ENCODE data around the gene SLC17A1. TPM values are rescaled to one million over a fixed set of nuclear protein-coding genes. Genes with fewer than 3 reads are reported as not detected.

SLC17A1 gene
- total and polyA plus RNA-seq, 10 of the 15 experiments (the other 5 are each of a cell fraction or from before 2014, with no cell fraction given) = not detected

DNA sequence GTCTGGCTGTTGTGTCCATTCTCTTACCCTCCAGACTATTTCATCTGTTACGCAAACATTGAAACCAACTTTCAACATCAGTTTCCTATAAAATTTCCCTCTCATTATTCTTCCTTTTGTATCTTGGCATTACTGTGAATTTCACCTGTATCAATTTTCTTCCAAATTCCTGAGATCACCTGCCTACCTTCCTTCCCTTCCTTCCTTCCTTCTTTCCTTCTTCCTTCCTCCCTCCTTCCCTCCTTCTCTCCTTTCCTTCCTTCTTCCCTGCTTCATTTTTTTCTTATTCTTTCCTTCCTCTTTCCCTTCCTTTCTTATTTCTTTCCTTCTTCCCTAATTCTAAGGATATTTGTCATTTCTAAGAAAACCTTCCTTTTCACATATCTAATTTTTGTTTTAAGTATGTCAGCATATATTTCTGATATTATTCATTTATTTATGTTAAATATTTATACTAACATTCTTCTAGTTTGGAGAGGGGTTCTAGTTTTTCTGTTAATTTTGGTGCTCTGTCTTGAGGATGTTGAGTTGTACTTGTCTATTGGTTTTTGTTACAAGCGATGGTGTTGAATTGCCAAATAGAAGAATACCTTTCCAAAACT, 47.0 kb upstream of the SLC17A1 start:
- no TSS peak for BruUV-seq (replicated peaks)
- POLR2A ChIA-PET = no interaction called here
- no peak overlapping the region for H3K9ac ChIP-seq (ENCODE audit: control insufficient read depth, insufficient read depth, low read length)
- H3K27ac ChIP-seq (ENCODE audit: control insufficient read depth, insufficient read depth) = no peak overlapping the region
- WGBS (ENCODE audit: insufficient coverage, insufficient replicate concordance, low lambda C conversion rate, missing lambda C conversion rate) = 75% methylated on average over 2 of the region's 2 CpGs
- SMC1A ChIA-PET (ENCODE audit: uncharacterized antibody, unreplicated experiment) = no interaction called here
- intact Hi-C loops (cut with micrococcal nuclease; ENCODE audit: unreplicated experiment) (no loop called here), in situ Hi-C loops (cut with MboI) (no loop called here)
- TF ChIP-seq PML (IDR thresholded peaks at IDR 0.05; ENCODE audit: low read length) (no peak), ZNF622 (IDR thresholded peaks at IDR 0.05) (no peak), POLR2A (IDR thresholded peaks at IDR 0.05; ENCODE audit: low read depth, low read length) (no peak), MXI1 (IDR thresholded peaks at IDR 0.05; ENCODE audit: low read depth, low read length) (no peak), KLF5 (IDR thresholded peaks at IDR 0.05; ENCODE audit: partially characterized antibody) (no peak), ETV6 (conservative IDR thresholded peaks at IDR 0.05 in 1 of 2, IDR thresholded peaks at IDR 0.05 in 1 of 2; ENCODE audit: borderline replicate concordance in 1 of 2, low read depth in 1 of 2) (no peak), STAT3 (IDR thresholded peaks at IDR 0.05; ENCODE audit: low read depth, low read length) (no peak), ZNF384 (IDR thresholded peaks at IDR 0.05; ENCODE audit: borderline replicate concordance, low read depth, low read length) (no peak), SUZ12 (IDR thresholded peaks at IDR 0.05; ENCODE audit: unreplicated experiment) (no peak), SIN3A (IDR thresholded peaks at IDR 0.05; ENCODE audit: low read depth, low read length) (no peak), SREBF2 (IDR thresholded peaks at IDR 0.05; ENCODE audit: low read length) (no peak), MEF2A (IDR thresholded peaks at IDR 0.05; ENCODE audit: insufficient read depth, low read depth, low read length) (no peak), NR2F1 (conservative IDR thresholded peaks at IDR 0.05) (no peak)
- TF ChIP-seq, protein P1, sequence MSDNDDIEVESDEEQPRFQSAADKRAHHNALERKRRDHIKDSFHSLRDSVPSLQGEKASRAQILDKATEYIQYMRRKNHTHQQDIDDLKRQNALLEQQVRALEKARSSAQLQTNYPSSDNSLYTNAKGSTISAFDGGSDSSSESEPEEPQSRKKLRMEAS (IDR thresholded peaks at IDR 0.05; ENCODE audit: low read depth, low read length) = no peak
- TF ChIP-seq, protein P2, sequence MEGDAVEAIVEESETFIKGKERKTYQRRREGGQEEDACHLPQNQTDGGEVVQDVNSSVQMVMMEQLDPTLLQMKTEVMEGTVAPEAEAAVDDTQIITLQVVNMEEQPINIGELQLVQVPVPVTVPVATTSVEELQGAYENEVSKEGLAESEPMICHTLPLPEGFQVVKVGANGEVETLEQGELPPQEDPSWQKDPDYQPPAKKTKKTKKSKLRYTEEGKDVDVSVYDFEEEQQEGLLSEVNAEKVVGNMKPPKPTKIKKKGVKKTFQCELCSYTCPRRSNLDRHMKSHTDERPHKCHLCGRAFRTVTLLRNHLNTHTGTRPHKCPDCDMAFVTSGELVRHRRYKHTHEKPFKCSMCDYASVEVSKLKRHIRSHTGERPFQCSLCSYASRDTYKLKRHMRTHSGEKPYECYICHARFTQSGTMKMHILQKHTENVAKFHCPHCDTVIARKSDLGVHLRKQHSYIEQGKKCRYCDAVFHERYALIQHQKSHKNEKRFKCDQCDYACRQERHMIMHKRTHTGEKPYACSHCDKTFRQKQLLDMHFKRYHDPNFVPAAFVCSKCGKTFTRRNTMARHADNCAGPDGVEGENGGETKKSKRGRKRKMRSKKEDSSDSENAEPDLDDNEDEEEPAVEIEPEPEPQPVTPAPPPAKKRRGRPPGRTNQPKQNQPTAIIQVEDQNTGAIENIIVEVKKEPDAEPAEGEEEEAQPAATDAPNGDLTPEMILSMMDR (IDR thresholded peaks at IDR 0.05 in 2 of 3, conservative IDR thresholded peaks at IDR 0.05 in 1 of 3; ENCODE audit: control insufficient read depth in 2 of 3, extremely low read depth in 1 of 3, insufficient read depth in 1 of 3, low read depth in 3 of 3, low read length in 3 of 3) = no peak
- TF ChIP-seq, protein P3, sequence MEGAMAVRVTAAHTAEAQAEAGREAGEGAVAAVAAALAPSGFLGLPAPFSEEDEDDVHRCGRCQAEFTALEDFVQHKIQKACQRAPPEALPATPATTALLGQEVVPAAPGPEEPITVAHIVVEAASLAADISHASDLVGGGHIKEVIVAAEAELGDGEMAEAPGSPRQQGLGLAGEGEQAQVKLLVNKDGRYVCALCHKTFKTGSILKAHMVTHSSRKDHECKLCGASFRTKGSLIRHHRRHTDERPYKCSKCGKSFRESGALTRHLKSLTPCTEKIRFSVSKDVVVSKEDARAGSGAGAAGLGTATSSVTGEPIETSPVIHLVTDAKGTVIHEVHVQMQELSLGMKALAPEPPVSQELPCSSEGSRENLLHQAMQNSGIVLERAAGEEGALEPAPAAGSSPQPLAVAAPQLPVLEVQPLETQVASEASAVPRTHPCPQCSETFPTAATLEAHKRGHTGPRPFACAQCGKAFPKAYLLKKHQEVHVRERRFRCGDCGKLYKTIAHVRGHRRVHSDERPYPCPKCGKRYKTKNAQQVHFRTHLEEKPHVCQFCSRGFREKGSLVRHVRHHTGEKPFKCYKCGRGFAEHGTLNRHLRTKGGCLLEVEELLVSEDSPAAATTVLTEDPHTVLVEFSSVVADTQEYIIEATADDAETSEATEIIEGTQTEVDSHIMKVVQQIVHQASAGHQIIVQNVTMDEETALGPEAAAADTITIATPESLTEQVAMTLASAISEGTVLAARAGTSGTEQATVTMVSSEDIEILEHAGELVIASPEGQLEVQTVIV (IDR thresholded peaks at IDR 0.05; ENCODE audit: borderline replicate concordance, partially characterized antibody) = no peak
- RAD21 ChIA-PET (ENCODE audit: unreplicated experiment) = no interaction called here
- no peaks in the 10 kb centered on the region for H3K27me3 ChIP-seq (replicated peaks in 1 of 2; ENCODE audit: control insufficient read depth in 2 of 2, insufficient read depth in 2 of 2, low read length in 1 of 2)
- no peaks in the 10 kb centered on the region for H3K9me3 ChIP-seq (replicated peaks; ENCODE audit: control insufficient read depth, insufficient read depth, low read length)
- FAIRE-seq (no peak), ATAC-seq (no peak), DNase-seq (ENCODE audit: low read depth, low spot score) (no peak)
- no peaks in the 10 kb centered on the region for H3K4me1 ChIP-seq (ENCODE audit: control insufficient read depth, insufficient read depth, low read length)
- H3K36me3 ChIP-seq (ENCODE audit: control insufficient read depth in 2 of 2, insufficient read depth in 2 of 2, low read length in 1 of 2) = no peaks in the 10 kb centered on the region
- no peak overlapping the region for H3K4me3 ChIP-seq
- H3K79me2 ChIP-seq (ENCODE audit: control insufficient read depth, insufficient read depth, low read length) = no peaks in the 10 kb centered on the region
- no peaks in the 10 kb centered on the region for H4K20me1 ChIP-seq (ENCODE audit: control insufficient read depth, insufficient read depth)
- H2AFZ ChIP-seq (ENCODE audit: control insufficient read depth, low read depth, low read length) = no peak overlapping the region
- CTCF ChIA-PET = interaction anchor here (0.6 kb wide), 1 partner anchor 137 kb away, joined by 3 read pairs; no protein-coding TSS in a partner anchor
- no peak overlapping the region for H3K4me2 ChIP-seq (ENCODE audit: control insufficient read depth, insufficient read depth)

Data from GM12878 (cell line).